ENCODE measurements around the gene CPT1B. TPM values are rescaled to one million over a fixed set of nuclear protein-coding genes. Genes with fewer than 3 reads are reported as not detected.
A peak's percentile ranks its signal among the peaks of the same experiment; 100 is the strongest.
"Not testable (repeated sequence)": the region's sequence is repeated elsewhere in the genome, so short reads cannot be mapped to it uniquely, and the experiment has no call there.

The CPT1B gene
- total RNA-seq, 4 donors from 2014 or later, result 3.5 to 17.6 (median 8.2) TPM

DNA sequence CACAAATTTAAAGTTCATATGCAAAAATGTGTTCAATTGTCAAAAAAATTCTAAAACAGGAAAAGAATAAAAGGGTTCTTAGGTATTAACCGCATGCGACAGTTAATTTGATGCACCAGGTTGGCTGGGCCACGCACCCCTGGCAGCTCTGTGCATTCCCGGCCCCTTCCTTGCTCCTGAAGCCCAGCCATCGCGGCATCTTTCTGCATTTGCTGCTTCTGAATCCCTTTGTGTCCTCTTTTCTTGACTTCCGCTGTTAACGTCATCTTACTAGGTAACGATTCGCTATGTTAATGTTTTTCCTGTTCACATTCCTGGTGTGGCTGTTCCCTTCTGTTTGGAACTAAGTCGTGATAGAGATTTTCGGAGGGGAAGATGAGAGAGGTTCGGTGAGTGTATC is 40.5 kb downstream of the CPT1B start:
- Histone ChIP-seq H3K9me3 (no peaks in the 10 kb centered on the region), H3K4me3 (no peak overlapping the region), H3K27me3 (peaks cover 0 to 20% (median 0%) of the 10 kb centered on the region in 4 donors), H3K36me3 (no peaks in the 10 kb centered on the region), H3K27ac (peak overlapping the region; percentile 85 to 95 (median 94)), H3K4me1 (peaks cover 21 to 85% (median 38%) of the 10 kb centered on the region in 3 donors)
- no peak for DNase-seq
- intact Hi-C loops (cut with DNase I), result no loop called here
- 80 to 89% methylated on average over 12 to 13 of the region's 13 CpGs for WGBS, 2 donors
- TF ChIP-seq POLR2A (IDR thresholded peaks at IDR 0.05), result no peak
- no peak for TF ChIP-seq CTCF (IDR thresholded peaks at IDR 0.05)

DNA sequence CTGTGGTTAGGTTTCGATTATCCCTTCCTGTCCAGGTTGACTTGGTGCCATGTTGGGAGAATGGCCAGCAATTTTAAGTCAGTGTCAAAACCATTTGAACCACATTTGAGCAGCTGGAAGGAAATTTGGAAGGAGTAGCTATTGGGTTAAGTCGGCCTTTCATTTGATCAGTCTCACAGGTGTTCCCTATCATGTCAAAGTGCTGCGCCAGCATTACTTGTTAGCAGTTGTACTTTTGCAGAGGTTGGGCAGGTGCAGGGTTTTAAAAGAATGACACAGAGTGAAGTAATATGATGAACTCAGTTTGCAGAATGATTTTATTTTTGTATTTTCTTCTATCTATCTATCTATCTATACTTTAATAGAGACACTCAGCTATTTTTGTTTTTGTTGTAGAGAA is 42.0 kb downstream of the CPT1B start:
- Histone ChIP-seq H3K4me1 (peaks cover 31 to 85% (median 31%) of the 10 kb centered on the region in 3 donors), H3K36me3 (no peaks in the 10 kb centered on the region), H3K9me3 (no peaks in the 10 kb centered on the region), H3K27me3 (peaks cover 0 to 34% (median 0%) of the 10 kb centered on the region in 4 donors), H3K4me3 (no peak overlapping the region), H3K27ac (peak overlapping the region in 3 of 4 donors; percentile 7 to 68 (median 49))
- no peak for TF ChIP-seq CTCF (IDR thresholded peaks at IDR 0.05)
- no peak for TF ChIP-seq POLR2A (IDR thresholded peaks at IDR 0.05)
- DNase-seq, result no peak
- 28 to 67% methylated on average over 3 of the region's 3 CpGs for WGBS, 2 donors
- intact Hi-C loops (cut with DNase I), result no loop called here

DNA sequence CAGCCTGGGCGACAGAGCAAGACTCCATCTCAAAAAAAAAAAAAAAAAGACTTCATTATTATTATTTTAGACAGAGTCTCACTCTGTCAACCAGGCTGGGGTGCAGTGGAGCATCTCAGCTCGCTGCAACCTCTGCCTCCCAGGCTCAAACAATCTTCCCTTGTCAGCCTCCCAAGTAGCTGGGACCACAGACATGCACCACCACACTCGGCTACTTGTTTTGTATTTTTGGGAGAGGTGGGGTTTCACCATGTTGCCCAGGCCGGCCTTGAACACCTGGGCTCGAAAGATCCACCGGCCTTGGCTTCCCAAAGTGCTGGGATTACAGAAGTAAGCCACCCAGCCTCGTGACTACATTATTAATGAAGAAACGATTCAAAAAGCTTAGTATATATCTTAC is 43.1 kb downstream of the CPT1B start:
- no peak for DNase-seq
- peaks cover 22 to 85% (median 34%) of the 10 kb centered on the region in 3 donors for H3K4me1 ChIP-seq

DNA sequence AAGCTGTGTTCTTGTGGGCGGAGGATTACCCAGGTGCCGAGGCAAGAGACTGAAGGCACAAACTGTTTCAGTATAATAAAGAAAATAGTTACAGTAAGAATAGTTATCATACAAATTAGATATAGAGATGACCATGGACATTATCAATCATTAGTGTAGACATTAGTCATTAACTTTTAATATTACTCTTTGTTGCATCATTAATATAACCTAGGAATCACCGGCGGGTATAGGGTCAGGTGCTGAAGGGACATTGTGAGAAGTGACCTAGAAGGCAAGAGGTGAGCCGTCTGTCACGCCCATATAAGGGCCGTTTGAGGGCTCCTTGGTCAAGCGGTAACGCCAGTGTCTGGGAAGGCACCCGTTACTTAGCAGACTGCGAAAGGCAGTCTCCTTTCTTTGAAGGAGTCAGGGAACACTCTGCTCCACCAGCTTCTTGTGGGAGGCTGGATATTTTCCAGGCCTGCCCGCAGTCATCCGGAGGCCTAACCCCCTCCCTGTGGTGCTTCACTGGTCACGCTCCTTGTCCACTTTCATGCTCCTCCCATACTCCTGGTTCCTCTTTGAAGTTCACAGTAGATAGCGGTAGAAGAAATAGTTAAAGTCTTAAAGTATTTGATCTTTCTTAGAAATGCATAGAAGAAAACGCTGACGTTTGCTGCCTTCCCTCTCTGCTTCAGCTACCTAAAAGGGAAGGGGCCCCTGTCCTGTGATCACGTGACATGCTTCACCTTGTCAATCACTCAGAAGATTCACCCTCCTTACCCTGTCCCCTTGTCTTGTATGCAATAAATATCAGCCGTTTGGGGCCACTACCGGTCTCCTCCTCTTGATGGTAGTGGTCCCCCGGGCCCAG is 44.1 kb downstream of the CPT1B start:
- peak overlapping the region in 3 of 4 donors; percentile 15 to 99 (median 75) for H3K27ac ChIP-seq

More for the DNA sequence above, 43.1 kb downstream of the CPT1B start:
- H3K36me3 ChIP-seq, result no peaks in the 10 kb centered on the region
- no peak overlapping the region for H3K27ac ChIP-seq
- intact Hi-C loops (cut with DNase I), result no loop called here
- peaks cover 0 to 45% (median 0%) of the 10 kb centered on the region in 4 donors for H3K27me3 ChIP-seq
- 85 to 89% methylated on average over 6 to 8 of the region's 8 CpGs for WGBS, 2 donors
- TF ChIP-seq CTCF (IDR thresholded peaks at IDR 0.05) (no peak), POLR2A (IDR thresholded peaks at IDR 0.05) (no peak)
- no peaks in the 10 kb centered on the region for H3K9me3 ChIP-seq
- no peak overlapping the region for H3K4me3 ChIP-seq

GRCh38 chr22:50532824-50533796 is 45.1 kb downstream of the CPT1B start:
- H3K27me3 ChIP-seq, result peaks cover 0 to 49% (median 0%) of the 10 kb centered on the region in 4 donors
- WGBS, 2 donors, result 72 to 82% methylated on average over 19 of the region's 19 CpGs
- no peaks in the 10 kb centered on the region for H3K36me3 ChIP-seq
- intact Hi-C loops (cut with DNase I), result no loop called here
- H3K4me1 ChIP-seq, result peaks cover 22 to 87% (median 32%) of the 10 kb centered on the region in 3 donors
- peak overlapping the region in 1 of 4 donors; percentile 87 for H3K4me3 ChIP-seq
- TF ChIP-seq POLR2A (IDR thresholded peaks at IDR 0.05) (no peak), CTCF (IDR thresholded peaks at IDR 0.05) (no peak)
- H3K27ac ChIP-seq, result peak overlapping the region; percentile 96 to 100 (median 98)
- no peaks in the 10 kb centered on the region for H3K9me3 ChIP-seq
- no peak for DNase-seq

More for the DNA sequence above, 44.1 kb downstream of the CPT1B start:
- Histone ChIP-seq H3K27me3 (peaks cover 0 to 50% (median 0%) of the 10 kb centered on the region in 4 donors), H3K4me1 (peaks cover 21 to 87% (median 38%) of the 10 kb centered on the region in 3 donors)
- DNase-seq; H3K9me3 ChIP-seq; intact Hi-C loops (cut with DNase I); H3K4me3 ChIP-seq; H3K36me3 ChIP-seq: not testable (repeated sequence)
- TF ChIP-seq POLR2A (IDR thresholded peaks at IDR 0.05), result peak in 1 of 4 donors; percentile 47
- WGBS, 2 donors, result 60 to 65% methylated on average over 20 to 21 of the region's 21 CpGs

All from esophagus squamous epithelium (tissue), 5 donors.